ENCODE results near the gene CDK2AP2. TPM values are rescaled to one million over a fixed set of nuclear protein-coding genes. Genes with fewer than 3 reads are reported as not detected.

The CDK2AP2 gene
- total and polyA plus RNA-seq, 2 of the 8 experiments (the other 6 are each of a cell fraction or from before 2014, with no cell fraction given) = 49.6 to 65.1 TPM

- DNase-seq (ENCODE audit: low read depth in 1 of 2, low spot score in 2 of 2) = no peak
- no peak overlapping the region for H2AK5ac ChIP-seq (ENCODE audit: low read depth, low read length)
- H2AFZ ChIP-seq (ENCODE audit: low read length) = no peak overlapping the region
- no peaks in the 10 kb centered on the region for H3K27me3 ChIP-seq (replicated peaks in 1 of 4; ENCODE audit: control insufficient read depth in 3 of 4, extremely low read depth in 1 of 4, insufficient read depth in 3 of 4, low read length in 3 of 4)
- no peak overlapping the region for H3K27ac ChIP-seq (ENCODE audit: low read depth, low read length)
- no peak overlapping the region for H2BK120ac ChIP-seq (replicated peaks; ENCODE audit: low read depth, low read length)
- H3K36me3 ChIP-seq (ENCODE audit: control insufficient read depth in 2 of 4, insufficient read depth in 4 of 4, low read length in 3 of 4) = peaks cover 2 to 22% (median 14%) of the 10 kb centered on the region in 4 experiments; a peak in 6 of 8 replicates
- no peak overlapping the region for H3K4me2 ChIP-seq (ENCODE audit: insufficient read depth in 1 of 2, low read depth in 2 of 2, low read length in 2 of 2)
- ChIA-PET POLR2A (ENCODE audit: partially characterized antibody) (interaction anchor here (1.0 to 1.8 kb wide), 8 partner anchors 21 to 91 kb away, joined by 3 to 5 read pairs (median 3); partner anchors contain the start of gene TBC1D10C), CTCF (ENCODE audit: partially characterized antibody) (interaction anchor here (0.8 to 1.6 kb wide), 8 partner anchors 10 to 123 kb away, joined by 3 to 4 read pairs (median 3); partner anchors contain the start of gene PITPNM1)
- H3K79me2 ChIP-seq (ENCODE audit: control insufficient read depth in 1 of 2, insufficient read depth in 2 of 2, low read length in 2 of 2) = no peaks in the 10 kb centered on the region
- no peak overlapping the region for H2BK20ac ChIP-seq (ENCODE audit: low read length)
- 95% methylated on average over 19 of the region's 19 CpGs; no CpG with 5 or more reads in 1 of the 2 experiments for WGBS, 2 experiments (ENCODE audit: extremely low coverage in 1 of 2, insufficient coverage in 1 of 2, insufficient read length in 1 of 2, insufficient replicate concordance in 2 of 2, low coverage in 1 of 2, low lambda C conversion rate in 2 of 2, missing lambda C conversion rate in 1 of 2)
- H2BK15ac ChIP-seq (ENCODE audit: low read length) = no peak overlapping the region
- peaks cover 0 to 10% (median 0%) of the 10 kb centered on the region in 4 experiments; a peak in 2 of 7 replicates for H3K4me1 ChIP-seq (replicated peaks in 1 of 4; ENCODE audit: control insufficient read depth in 3 of 4, insufficient read depth in 4 of 4, low read length in 3 of 4)
- no peak overlapping the region for H3K9ac ChIP-seq (replicated peaks in 1 of 4; ENCODE audit: extremely low read depth in 1 of 4, low read depth in 3 of 4, low read length in 3 of 4)
- peak; percentile 38; the same call in 1 of the 2 replicates for TF ChIP-seq KDM1A (IDR thresholded peaks at IDR 0.05; ENCODE audit: borderline replicate concordance, low read length)
- TF ChIP-seq, protein P1, sequence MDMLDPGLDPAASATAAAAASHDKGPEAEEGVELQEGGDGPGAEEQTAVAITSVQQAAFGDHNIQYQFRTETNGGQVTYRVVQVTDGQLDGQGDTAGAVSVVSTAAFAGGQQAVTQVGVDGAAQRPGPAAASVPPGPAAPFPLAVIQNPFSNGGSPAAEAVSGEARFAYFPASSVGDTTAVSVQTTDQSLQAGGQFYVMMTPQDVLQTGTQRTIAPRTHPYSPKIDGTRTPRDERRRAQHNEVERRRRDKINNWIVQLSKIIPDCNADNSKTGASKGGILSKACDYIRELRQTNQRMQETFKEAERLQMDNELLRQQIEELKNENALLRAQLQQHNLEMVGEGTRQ (IDR thresholded peaks at IDR 0.05; ENCODE audit: low read length) = no peak
- H4K20me1 ChIP-seq (replicated peaks in 1 of 2; ENCODE audit: control insufficient read depth in 1 of 2, insufficient read depth in 2 of 2, low read length in 2 of 2) = peaks cover 0 to 14% of the 10 kb centered on the region in 2 experiments
- no peak for FAIRE-seq
- H3K56ac ChIP-seq (replicated peaks; ENCODE audit: insufficient read length, low read depth, low read length) = no peak overlapping the region
- H3K23me2 ChIP-seq (ENCODE audit: low read depth, low read length) = no peaks in the 10 kb centered on the region
- H3K14ac ChIP-seq (ENCODE audit: insufficient read length) = no peak overlapping the region
- H3K4me3 ChIP-seq (ENCODE audit: extremely low read depth in 1 of 4, insufficient read depth in 2 of 4, low read depth in 3 of 4, low read length in 4 of 4) = no peak overlapping the region
- no peak overlapping the region for H2BK12ac ChIP-seq (ENCODE audit: low read depth, low read length)
- no peak overlapping the region for H3K4ac ChIP-seq (replicated peaks; ENCODE audit: insufficient read length, low read depth, low read length)
- no peaks in the 10 kb centered on the region for H3K9me3 ChIP-seq (ENCODE audit: insufficient read depth in 2 of 2, low read depth in 1 of 2, low read length in 1 of 2)
- H2BK5ac ChIP-seq (ENCODE audit: low read depth, low read length) = no peak overlapping the region
- no peaks in the 10 kb centered on the region for H3K79me1 ChIP-seq (ENCODE audit: low read depth, low read length)
- H4K5ac ChIP-seq (ENCODE audit: insufficient read length, low read depth, low read length) = no peak overlapping the region
- no peak overlapping the region for H4K91ac ChIP-seq (replicated peaks; ENCODE audit: insufficient read length, low read length)
- no peak overlapping the region; the same call in 1 of the 2 replicates for H4K8ac ChIP-seq (ENCODE audit: extremely low read depth, insufficient read depth, low read length)
- no peak overlapping the region for H3K23ac ChIP-seq (ENCODE audit: insufficient read length)
- H3K18ac ChIP-seq (ENCODE audit: extremely low read depth, low read length) = no peak overlapping the region
These were observed 15.8 kb downstream of the CDK2AP2 start for GRCh38 chr11:67492069-67492727.
